HUES6 (cell line): ENCODE data around the gene ENTR1.

ENCODE experiments used
- H3K27ac ChIP-seq: 2 replicates; pipeline ENCODE4 v1.7.0; 2013; ENCODE audit warnings: low read depth, mild to moderate bottlenecking, low read length, inconsistent platforms
- H3K27me3 ChIP-seq: 2 replicates; pipeline ENCODE4 v1.6.1; 2013; ENCODE audit warnings: low read length; ENCODE audit not compliant: control insufficient read depth, insufficient read depth
- H3K36me3 ChIP-seq: 2 replicates; pipeline ENCODE4 v1.6.1; 2013; ENCODE audit warnings: low read length; ENCODE audit not compliant: control insufficient read depth, insufficient read depth
- H3K4me1 ChIP-seq: 2 replicates; pipeline ENCODE4 v1.6.1; 2013; ENCODE audit warnings: low read length; ENCODE audit not compliant: control insufficient read depth, insufficient read depth
- H3K4me3 ChIP-seq: 2 replicates; pipeline ENCODE4 v1.5.1; 2013; ENCODE audit warnings: low read depth, low read length
- H3K9ac ChIP-seq: one replicate; pipeline ENCODE4 v1.6.1; 2013; ENCODE audit warnings: mild to moderate bottlenecking, low read length
- H3K9me3 ChIP-seq: 2 replicates; pipeline ENCODE4 v1.6.1; 2013; ENCODE audit warnings: low read depth, low read length; ENCODE audit not compliant: control insufficient read depth, insufficient read depth

ENTR1 gene

DNA sequence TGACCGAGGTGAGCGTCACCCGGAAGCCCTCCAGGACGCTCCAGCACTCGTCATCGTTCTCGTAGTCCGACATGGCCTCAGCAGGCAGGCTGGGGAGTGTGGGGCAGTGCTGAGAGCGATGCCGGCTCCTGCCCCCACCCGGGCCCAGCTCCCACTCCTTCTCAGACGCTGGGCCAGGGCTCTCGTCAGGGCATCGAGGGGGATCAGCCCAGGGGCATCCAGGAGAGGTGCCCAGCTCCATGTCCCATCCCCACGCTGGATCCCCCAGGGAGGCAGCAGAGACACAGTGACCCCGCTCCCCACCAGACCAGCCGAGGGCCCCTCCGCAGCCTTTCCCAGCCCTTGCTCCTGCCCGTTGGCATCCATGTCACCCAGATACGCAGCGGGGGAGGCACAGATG, 38.4 kb downstream of the ENTR1 start:
- Histone ChIP-seq H3K9ac (no peak overlapping the region), H3K9me3 (no peaks in the 10 kb centered on the region), H3K27ac (no peak overlapping the region), H3K4me3 (no peak overlapping the region), H3K27me3 (no peaks in the 10 kb centered on the region), H3K36me3 (peaks cover 29% of the 10 kb centered on the region), H3K4me1 (no peaks in the 10 kb centered on the region; the same call in 1 of the 2 replicates)

DNA sequence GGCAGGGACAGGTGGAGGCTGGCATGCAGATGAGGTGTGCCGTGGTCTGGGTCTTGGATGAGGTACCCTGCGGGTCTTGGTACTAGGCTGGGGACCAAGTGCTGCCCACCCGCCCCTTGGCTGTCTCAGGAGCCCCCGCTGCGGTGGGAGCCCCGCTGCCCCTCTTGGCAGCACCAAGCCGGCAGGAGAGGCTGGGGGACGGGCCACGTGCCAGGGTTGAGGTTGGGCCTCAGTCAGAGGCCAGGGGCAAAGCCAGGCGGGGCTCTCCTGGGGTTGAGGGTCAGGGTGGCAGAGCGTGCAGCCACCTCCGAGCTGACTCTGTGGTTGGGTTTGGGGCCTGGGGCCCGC, 38.9 kb downstream of the ENTR1 start:
- Histone ChIP-seq H3K4me3 (no peak overlapping the region), H3K4me1 (no peaks in the 10 kb centered on the region; the same call in 1 of the 2 replicates), H3K9ac (no peak overlapping the region), H3K27me3 (no peaks in the 10 kb centered on the region), H3K36me3 (peaks cover 24% of the 10 kb centered on the region), H3K27ac (no peak overlapping the region), H3K9me3 (no peaks in the 10 kb centered on the region)

- H3K4me1 ChIP-seq: no peaks in the 10 kb centered on the region; the same call in 1 of the 2 replicates
- H3K36me3 ChIP-seq: peaks cover 18% of the 10 kb centered on the region
- no peaks in the 10 kb centered on the region for H3K27me3 ChIP-seq
Observed at GRCh38 chr9:136370687-136371532, 39.5 kb downstream of the ENTR1 start.

DNA sequence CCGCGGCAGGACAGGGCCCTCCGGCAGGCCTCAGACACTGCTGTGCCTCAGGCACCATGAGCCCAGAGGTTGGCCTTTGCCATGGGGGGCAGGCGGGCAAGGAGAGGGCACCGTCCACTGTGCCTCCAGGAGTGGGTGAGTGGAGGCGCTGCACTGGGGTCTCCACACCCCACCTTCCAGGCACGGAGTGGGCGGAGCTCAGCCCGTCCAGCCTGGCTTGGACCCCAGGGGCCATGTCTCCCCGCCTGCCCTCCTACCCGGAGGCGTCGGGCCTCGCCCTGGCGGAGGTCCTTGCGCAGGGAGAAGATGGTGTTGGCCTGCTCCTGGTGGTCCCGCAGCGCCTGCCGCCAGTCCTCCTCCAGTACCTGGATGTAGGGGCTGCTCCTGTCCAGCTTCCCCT, 40.4 kb downstream of the ENTR1 start:
- H3K4me1 ChIP-seq: peaks cover 4% of the 10 kb centered on the region; the same call in 1 of the 2 replicates
- H3K4me3 ChIP-seq: no peak overlapping the region
- H3K27ac ChIP-seq: no peak overlapping the region
- H3K9ac ChIP-seq: no peak overlapping the region
- no peaks in the 10 kb centered on the region for H3K9me3 ChIP-seq
- H3K36me3 ChIP-seq: peaks cover 10% of the 10 kb centered on the region
- no peaks in the 10 kb centered on the region for H3K27me3 ChIP-seq

More at GRCh38 chr9:136370687-136371532, 39.5 kb downstream of the ENTR1 start:
- Histone ChIP-seq H3K27ac (no peak overlapping the region), H3K9ac (no peak overlapping the region), H3K4me3 (no peak overlapping the region), H3K9me3 (no peaks in the 10 kb centered on the region)

DNA sequence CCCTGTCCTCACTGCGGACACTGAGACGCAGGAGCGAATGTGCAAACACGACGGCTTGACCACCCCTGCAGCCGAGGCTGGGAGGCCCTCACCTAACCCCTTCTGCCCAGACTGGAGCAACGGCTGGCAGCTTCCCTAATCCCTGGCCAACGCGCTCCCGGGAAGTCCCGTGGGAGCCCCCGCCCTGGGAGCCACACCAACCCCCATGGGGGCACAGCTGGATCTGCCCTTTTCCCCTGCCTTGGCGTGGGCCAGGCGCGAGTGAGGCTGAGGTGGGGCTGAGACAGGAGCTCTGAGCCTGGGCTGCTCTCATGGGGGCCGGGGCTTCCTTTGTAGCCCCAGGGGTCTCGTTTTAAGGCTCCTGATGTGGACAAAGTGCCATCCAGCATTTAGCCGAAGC, 42.2 kb downstream of the ENTR1 start:
- peak overlapping the region; percentile 10 for H3K9ac ChIP-seq
- no peak overlapping the region for H3K4me3 ChIP-seq
- H3K27me3 ChIP-seq: no peaks in the 10 kb centered on the region
- no peak overlapping the region for H3K27ac ChIP-seq
- H3K36me3 ChIP-seq: 0 out of 2 replicates have a peak, but pooled peaks cover 4% of the 10 kb centered on the region
- H3K4me1 ChIP-seq: peaks cover 14% of the 10 kb centered on the region
- no peaks in the 10 kb centered on the region for H3K9me3 ChIP-seq

DNA sequence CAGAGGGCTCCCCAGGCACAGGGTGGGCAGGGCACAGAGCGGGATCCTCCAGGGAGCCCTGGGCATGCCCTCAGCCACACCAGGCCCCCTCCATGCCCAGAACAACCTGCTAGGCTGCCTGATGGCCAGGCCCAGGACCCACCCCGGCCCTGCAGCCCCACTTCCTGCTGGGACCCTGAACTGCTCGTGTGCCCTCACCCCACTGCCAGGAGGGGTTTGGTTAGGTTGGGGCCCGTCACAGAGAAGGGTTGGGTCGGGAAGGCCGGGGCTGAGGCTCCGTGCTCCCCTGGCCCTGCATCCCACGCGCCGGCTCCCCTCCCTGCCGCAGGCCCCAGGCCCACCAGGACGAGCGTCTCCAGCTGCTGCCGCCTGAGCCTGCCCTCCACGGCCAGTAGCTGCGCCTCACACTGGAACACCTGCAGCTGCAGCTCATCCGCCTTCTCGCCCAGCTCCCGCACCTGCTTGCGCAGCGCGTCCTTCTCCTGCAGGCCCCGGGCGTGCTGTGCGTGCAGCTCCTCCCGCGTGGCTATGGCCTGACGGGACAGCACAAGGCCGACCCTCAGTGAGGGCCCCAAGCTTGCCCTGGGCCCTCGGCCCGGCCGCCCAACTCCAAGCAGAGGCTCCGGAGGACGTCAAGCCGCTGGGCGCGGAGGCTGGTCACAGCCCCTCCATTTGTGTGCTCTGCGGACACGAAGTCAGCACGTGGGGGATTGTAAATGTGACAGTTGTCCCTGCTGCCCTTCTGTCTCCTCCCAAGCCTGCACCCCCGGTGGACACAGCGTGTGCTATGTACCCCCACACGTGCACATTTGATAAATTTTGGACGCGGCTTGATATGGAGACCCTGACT, 42.9 kb downstream of the ENTR1 start:
- Histone ChIP-seq H3K36me3 (0 out of 2 replicates have a peak, but pooled peaks cover 4% of the 10 kb centered on the region), H3K4me1 (peaks cover 17% of the 10 kb centered on the region), H3K4me3 (no peak overlapping the region), H3K9me3 (no peaks in the 10 kb centered on the region), H3K27ac (no peak overlapping the region), H3K9ac (peak overlapping the region; percentile 10), H3K27me3 (no peaks in the 10 kb centered on the region)

DNA sequence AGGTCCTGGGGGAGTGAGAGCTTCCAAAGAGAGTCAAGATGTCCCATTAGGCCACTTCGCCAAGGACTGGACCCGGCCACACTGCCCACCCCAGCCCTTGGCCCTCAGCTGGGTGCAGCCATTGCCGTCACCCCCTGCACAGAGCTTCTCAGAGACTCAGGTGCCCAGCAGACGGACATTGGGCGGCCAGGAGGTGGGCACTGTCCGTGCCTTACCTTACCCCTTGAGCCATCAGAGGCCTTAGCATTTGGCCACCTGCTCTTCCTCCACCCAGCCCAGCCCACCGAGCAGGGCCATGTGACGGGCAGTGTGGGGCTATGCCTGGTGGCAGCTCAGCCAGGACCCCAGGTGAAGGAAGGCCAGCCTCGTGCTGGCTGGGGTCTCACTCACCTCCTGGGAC, 43.6 kb downstream of the ENTR1 start:
- Histone ChIP-seq H3K27ac (no peak overlapping the region), H3K4me1 (peaks cover 17% of the 10 kb centered on the region), H3K9ac (no peak overlapping the region), H3K9me3 (no peaks in the 10 kb centered on the region), H3K4me3 (no peak overlapping the region), H3K27me3 (no peaks in the 10 kb centered on the region), H3K36me3 (peaks cover 4% of the 10 kb centered on the region; the same call in 1 of the 2 replicates)

DNA sequence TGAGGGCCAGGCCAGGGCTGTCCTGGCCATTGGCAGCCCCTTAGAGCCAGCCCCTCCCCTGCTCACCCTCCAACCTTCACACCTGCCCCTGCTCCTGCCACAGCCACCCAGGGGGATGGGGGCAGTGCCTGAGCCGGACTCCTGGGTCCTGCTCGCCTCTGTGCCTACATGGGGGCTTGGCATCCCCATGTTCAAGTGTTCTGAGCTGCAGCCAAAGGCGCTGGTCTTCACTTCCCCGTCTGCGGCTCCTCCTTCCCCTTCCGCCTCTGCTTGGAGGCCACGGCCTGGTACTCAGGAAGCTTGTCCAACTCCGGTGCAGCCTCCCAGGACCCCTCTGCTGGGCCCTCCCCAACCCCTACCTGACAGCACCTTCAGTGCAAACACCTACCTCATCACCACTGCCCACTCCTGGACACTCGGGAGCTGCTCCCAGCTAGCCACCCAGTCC, 44.6 kb downstream of the ENTR1 start:
- H3K9me3 ChIP-seq: no peaks in the 10 kb centered on the region
- no peak overlapping the region for H3K4me3 ChIP-seq
- peaks cover 17% of the 10 kb centered on the region for H3K4me1 ChIP-seq
- H3K27ac ChIP-seq: no peak overlapping the region
- H3K9ac ChIP-seq: no peak overlapping the region
- H3K27me3 ChIP-seq: no peaks in the 10 kb centered on the region
- H3K36me3 ChIP-seq: peaks cover 9% of the 10 kb centered on the region; the same call in 1 of the 2 replicates

DNA sequence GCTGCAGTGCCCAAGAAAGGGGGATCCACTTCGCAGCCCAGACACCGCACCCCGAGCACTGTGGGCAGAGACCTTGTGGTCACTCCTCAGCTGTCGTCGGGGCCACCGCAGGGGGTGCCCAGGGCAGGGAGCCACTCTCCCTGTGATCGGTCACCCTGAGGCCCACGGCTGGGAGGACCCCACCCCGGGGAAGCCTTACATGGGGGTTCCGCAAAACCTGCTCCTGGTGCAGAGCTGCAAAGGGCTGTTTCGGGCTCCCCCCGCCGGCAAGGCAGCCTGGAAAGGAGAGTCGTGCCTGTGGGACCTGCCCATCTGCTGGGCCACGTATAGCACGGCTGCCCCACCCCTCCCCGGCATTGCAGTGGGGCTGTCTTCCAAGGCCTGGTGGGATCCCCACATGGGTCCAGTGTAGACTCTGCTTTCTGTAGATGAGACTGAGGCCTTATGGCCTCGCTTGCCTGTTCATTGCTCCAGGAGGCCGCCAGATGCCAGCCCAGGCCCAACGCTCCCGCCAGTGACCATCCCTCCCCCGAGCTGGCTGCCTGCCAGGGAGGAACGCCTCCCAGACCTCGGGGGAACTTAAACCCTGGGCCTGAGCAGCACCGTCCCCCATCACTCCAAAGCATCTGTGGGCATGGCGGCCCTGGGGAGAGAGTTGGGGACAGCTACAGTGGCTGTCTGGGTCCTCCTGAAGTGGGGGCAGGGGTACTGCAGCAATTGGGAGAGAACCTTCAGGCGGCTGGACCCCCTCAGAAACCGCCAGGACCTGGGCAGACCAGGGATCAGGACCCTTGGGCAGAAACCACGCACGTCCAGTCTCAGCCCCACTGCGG, 45.3 kb downstream of the ENTR1 start:
- Histone ChIP-seq H3K9ac (no peak overlapping the region), H3K36me3 (peaks cover 5% of the 10 kb centered on the region; the same call in 1 of the 2 replicates), H3K4me3 (no peak overlapping the region), H3K27me3 (no peaks in the 10 kb centered on the region), H3K4me1 (peaks cover 17% of the 10 kb centered on the region), H3K9me3 (no peaks in the 10 kb centered on the region), H3K27ac (no peak overlapping the region)

- Histone ChIP-seq H3K27me3 (no peaks in the 10 kb centered on the region), H3K9me3 (no peaks in the 10 kb centered on the region), H3K36me3 (peaks cover 8% of the 10 kb centered on the region; the same call in 1 of the 2 replicates), H3K27ac (no peak overlapping the region), H3K4me3 (peak overlapping the region; percentile 96), H3K9ac (peak overlapping the region; percentile 21), H3K4me1 (peaks cover 17% of the 10 kb centered on the region)
Observed at GRCh38 chr9:136363949-136364748, 46.3 kb downstream of the ENTR1 start.
